Fibroblast of gingiva (primary cell): ENCODE results near the gene RBMS3.

Source experiments
- DNase-seq: peaks from one replicate; pipeline ENCODE4 v3.0.0-alpha.2; 2011; ENCODE audit warnings: low read depth

RBMS3 gene

GRCh38 chr3:29741231-29741630, 460.4 kb downstream of the RBMS3 start:
- DNase-seq = no peak

DNA sequence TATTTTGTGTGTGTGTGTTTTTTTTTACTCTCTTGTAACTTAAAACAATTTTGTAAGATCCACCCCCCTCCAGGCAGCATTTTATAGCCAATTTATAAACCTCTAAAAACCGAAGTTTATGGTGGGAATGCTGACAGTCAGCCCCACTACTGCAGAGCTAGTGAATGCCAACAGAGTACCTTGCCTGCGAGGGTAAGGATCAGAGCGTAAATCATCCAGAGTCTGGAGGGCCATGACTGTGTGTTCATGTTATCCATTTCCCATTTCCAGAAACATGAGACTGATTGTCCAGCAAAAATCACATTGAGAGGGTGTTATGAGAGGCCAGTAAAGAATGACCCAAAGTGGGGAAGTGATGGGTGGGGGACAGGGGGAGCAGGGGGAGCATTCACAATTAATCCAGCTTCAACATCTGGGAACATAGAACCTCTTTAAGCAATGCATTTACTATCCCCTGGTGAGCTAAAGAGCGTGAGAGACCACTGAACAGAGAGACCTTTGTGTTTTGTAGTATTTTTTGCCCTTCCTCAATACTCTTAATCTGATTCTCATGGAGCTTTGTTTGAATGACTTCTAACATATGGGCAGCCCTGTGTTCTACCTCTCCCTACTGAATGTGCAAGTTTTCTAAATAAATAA, 464.5 kb downstream of the RBMS3 start:
- no peak for DNase-seq

GRCh38 chr3:29746163-29746760, 465.4 kb downstream of the RBMS3 start:
- DNase-seq = no peak

GRCh38 chr3:29747991-29748390, 467.1 kb downstream of the RBMS3 start:
- DNase-seq = no peak

- no peak for DNase-seq
Observed at GRCh38 chr3:29751647-29752314, 470.9 kb downstream of the RBMS3 start.

DNA sequence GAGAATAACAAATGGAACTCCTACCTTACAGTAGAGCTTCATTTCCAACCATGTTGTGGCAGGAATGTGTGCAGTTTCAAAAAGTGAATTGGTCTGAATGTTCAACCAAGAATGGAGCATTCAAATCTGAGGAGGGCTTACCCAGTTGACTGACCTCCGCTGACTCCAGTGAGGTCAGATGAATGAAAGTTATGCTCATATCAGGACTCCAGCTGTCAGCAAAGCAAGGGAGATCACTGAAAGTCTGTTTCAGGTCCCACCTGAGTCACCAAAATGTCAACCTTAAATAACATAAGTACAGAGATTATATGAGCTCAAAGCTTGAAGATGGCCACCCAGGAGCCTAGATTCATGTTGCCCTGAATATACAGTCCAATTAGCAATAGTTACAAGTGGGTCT, 473.5 kb downstream of the RBMS3 start:
- DNase-seq = no peak

DNA sequence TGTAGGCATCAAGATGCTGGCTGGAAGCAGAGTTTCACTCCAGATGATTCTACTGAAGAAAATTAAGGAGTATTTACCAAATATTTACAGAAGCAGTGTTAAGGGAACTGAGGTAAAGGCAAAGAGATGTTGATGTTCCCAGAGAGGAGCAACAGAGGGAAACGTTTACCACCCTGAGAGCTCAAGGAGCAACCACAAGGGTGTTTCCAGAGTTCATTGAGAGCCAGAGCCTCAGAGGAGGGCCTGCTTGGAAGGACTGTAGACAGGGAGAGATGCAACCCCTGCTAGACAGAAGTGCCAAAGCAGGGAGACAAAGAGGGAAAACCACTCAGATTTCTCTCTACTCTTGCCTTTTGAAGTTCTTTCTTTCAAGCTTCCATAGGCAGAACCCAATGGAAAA, 474.5 kb downstream of the RBMS3 start:
- no peak for DNase-seq

DNA sequence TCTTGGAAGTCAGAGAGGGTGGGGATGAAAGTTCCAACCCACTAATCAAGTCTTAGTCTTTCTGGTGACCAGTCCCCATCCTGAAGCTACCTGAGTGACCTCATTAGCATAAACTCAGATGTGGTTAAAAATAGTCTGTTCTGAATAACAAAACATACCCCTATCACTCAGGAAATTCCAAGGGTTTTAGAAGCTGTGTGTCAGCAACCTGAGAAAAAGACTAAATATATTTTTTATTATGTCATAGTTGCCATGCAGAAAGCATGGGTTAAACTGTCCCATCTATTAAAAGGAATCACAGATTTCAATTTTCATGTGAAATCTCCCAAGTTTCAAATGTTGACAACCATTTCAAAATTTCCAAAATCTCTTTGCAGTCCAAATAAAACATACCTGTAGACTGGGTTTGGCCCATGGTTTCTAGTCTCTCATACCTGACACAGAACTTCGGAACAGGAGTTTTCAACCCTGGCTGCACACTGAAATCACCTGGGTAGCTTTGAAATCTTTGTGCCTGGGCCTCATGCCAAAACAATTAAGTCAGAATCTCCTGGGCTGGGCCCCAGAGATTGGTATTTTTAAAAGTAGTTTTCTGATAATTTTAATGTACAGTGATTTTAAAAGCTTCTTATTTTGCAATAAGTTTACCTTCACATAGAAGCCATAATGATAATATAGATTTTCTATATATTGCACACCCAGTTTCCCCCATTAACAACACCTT, 476.3 kb downstream of the RBMS3 start:
- DNase-seq = no peak

DNA sequence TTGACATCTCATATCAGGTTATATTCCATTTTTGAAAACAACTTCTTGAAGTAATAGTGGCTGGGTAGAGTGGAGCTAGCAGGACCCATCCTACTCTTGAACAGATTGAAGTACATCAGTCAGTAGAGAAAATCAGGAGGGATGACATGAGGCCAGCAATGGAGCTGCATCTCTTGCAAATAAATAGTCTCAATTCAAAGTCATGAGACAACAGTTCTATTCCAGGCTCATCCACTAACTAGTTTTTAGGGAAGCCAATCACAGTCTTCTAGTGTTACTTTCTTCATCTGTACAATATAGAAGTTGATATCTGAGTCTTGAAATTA, 477.2 kb downstream of the RBMS3 start:
- no peak for DNase-seq

DNA sequence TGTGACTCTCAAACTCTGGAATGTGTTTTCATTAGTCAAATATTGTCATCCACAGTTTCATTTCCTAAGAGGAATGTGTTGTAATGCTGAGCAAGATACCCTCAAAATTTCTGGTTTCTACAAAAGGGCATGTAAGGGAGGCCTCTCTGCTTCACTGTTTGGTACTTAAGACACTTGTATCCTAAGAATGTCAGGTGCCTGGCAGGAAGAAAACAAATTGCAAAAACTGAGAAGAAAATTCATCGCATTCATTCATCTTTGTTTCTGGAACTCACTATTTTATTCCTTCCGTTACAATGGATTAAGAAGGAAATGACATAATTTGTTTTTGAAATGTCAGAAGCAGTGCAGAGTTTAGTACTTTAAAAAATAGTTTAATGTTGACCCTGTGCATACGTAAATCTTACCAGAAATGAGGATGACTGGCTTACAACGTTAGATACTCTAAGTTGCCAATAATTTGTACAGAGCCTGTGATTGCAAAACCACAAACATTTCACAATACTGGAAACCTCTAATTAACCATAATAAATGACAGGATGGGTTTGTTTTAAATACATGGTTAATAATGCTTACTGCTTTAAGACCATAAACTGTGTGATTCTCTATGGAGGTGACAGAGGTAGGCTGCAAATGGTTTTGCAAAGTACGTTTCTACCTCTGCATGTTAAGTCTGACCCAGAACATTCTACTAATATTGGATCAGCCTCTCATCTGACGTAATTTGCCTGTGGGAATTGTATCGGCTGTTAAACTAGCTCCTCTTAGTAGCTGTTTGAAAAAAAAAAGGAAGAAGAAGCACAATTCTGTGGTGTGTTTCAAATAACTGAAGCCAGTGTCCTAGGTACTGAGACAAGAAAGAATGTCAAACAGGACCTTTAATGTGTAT, 477.8 kb downstream of the RBMS3 start:
- DNase-seq = peak; percentile 92

DNA sequence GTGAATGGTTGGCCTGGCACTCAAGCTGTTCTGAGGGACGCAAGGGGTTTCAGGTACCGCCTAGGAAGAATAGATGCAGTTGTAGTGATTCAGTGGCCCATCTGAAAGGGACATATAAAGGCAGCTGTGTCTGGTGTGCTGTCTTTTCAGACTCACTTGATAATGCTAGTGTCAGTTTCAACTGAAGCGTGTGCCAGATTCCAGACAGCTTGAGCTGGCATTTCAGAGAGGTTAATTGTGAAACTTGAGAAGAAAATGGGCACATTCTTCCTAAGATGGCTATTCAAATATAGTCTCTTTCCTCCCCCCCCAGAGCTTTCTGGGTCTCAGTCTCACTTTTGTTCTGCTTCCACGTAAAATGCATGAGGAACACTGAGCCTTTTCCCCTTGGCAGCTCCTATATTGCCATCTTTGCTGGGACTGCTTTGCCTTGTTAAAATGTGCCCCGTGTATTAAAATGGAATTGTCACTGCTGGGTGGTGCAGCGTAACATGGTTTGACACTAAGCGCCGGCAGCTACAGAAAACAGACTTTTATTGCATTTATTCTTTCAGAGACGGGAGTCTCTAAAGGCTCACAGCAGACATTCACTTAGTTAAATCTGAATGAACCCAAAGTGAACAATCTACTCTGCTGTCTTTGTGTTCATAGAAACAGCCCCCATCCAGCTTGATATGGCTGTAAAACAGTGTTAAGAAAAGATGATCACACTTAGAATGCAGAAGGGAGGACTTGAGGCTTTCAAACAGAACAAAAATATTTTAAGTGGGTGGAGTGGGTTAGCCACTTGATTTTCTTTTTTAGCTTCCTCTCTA, 478.7 kb downstream of the RBMS3 start:
- DNase-seq = peak; percentile 83

DNA sequence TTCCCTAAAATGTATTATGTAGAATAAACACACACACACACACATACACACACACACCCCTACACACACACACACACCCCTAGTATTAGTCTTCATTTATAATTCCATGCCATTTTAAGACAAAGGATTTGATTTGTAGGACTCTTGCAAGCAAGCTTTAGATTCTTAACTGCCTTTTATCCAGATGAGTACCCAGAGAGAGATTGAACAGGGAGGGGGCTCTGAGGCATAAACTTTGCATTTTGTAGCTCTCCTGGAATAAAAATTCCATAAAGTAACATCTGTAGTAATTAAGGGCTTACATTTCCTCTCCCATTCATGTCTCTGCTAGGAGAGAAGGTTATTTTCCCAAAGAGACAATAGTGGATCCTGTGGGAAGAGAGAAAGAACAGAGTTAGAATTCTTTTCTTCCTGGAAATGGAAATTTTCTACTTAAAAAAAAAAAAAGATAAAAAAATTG, 479.4 kb downstream of the RBMS3 start:
- DNase-seq = no peak

GRCh38 chr3:29761517-29761916, 480.6 kb downstream of the RBMS3 start:
- no peak for DNase-seq

DNA sequence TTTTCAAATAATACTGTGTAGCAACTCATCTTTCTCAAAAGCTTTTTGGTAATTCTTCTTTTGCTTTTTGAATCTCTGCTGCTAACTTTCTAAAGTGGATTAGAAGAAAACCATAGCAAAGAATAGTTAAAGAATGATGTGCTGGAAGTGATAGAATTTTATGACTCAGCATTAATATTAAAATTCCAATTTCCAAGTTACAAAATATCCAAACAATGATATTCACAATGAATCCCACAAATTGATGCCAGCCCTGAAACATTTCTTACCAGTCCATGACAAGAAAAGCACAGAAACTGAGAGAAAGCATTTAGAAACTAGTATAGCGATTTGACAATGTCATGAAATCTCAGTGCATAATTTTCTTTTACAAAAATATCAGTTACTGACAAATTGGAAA, 482.2 kb downstream of the RBMS3 start:
- DNase-seq = peak; percentile 53

DNA sequence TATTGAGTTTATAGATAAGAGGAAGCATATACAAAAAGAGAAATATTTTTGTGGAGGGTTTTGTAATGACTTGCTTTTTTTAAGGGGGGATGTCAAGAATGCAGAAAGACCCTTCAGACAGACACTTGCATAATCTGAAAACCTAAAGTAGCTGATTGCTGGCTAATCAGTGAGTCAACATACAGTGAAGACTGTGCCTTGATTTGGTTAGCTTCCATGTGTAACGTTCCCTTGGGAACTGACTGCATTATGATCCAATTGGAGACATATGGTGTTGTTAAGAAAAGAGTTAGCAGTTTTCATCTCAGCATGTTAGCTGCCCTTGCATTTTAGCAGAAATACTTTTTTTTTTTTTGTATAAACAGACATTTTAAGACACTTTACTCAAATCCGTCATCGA, 483.2 kb downstream of the RBMS3 start:
- peak; percentile 85 for DNase-seq

DNA sequence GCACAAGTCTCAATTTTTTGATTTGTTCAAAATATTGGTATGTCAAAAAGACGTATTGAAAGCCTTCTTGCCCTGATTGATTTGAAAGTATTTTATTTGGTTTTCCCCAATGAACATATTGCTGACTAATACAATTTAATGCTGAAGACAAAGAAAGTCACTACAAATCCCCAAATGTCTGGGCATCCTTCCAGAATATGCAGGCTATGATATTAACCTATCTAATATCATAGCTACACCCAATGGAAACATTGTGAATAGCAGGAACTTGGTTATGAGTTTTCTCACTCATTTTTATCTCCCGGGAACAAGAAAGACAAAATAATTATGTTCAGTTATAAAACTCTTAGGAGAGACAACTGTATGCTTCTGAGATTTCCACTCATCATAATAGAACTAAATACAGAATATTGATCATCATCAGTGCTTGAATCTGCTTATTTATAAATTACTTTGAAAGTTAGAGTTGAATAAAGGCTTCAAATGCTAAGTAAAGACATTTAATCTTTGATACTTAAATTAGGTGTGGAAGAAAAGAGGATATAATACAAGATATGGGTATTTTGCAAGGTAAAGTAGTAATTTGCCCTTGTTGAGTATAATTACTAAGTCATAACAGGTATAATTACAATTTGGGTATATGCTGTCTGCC, 483.9 kb downstream of the RBMS3 start:
- peak; percentile 80 for DNase-seq

DNA sequence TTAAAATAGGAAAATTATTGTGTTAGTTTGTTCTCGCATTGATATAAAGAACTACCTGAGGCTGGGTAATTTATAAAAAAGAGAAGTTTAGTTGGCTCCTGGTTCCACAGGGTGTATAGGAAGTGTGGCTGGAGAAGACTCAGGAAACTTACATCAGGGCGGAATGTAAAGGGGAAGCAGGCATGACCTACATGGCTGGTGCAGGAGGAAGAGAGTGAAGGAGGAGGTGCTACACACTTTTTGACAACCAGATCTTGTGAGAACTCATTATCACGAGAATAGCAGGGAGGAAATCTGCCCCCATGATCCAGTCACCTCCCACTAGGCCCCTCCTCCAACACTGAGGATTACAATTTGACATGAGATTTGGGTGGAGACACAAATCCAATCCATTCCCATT, 490.7 kb downstream of the RBMS3 start:
- no peak for DNase-seq

DNA sequence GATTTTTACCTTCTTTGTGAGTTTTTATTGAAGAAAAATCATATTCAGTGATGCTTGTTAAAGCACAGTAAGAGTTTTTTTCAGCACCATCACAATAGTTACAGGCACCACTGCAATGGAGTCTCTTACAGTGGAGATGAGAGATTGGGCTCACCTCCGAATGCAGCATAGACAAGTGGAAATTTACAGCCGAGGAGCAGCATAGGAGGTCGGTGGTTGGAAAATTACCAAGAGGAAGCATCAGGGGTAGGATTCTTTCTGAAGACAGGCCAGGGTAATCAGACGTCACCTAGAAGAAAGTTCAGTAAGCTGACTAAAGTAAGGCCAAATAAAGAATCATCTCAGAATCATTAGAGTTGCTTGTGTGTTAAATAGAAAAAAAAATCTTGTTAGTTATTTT, 491.6 kb downstream of the RBMS3 start:
- DNase-seq = no peak

DNA sequence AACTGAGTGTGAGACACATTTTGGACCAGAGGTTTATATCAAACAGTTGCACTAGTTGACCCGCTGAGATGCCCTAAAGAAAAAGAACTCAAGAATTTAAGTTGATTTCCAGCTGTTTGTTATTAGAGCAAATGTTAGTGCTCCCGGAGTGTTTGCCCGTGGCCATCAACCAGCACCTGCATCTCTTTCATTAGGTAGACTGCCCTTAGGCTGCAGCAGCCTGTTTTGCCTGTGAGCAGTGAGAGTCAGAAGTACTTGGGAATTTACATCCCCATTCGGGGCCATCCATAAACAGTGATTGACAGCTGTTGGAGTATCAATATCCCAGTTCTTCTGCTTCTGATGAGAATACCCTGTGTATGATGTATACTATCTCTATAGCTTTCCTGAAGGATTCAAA, 492.6 kb downstream of the RBMS3 start:
- DNase-seq = no peak

GRCh38 chr3:29775340-29775739, 494.5 kb downstream of the RBMS3 start:
- peak; percentile 12 for DNase-seq

- no peak for DNase-seq
Observed at GRCh38 chr3:29777869-29778268, 497.0 kb downstream of the RBMS3 start.
